GM18499 (cell line): Measurements from ENCODE around the gene CFAP74.

ENCODE experiments used
- ATAC-seq: cut with Tn5 transposase; IDR thresholded peaks from one replicate; pipeline ENCODE4 v1.9.1; 2021; ENCODE audit warnings: moderate number of reproducible peaks; ENCODE audit not compliant: insufficient read depth, unreplicated experiment

CFAP74 gene, protein sequence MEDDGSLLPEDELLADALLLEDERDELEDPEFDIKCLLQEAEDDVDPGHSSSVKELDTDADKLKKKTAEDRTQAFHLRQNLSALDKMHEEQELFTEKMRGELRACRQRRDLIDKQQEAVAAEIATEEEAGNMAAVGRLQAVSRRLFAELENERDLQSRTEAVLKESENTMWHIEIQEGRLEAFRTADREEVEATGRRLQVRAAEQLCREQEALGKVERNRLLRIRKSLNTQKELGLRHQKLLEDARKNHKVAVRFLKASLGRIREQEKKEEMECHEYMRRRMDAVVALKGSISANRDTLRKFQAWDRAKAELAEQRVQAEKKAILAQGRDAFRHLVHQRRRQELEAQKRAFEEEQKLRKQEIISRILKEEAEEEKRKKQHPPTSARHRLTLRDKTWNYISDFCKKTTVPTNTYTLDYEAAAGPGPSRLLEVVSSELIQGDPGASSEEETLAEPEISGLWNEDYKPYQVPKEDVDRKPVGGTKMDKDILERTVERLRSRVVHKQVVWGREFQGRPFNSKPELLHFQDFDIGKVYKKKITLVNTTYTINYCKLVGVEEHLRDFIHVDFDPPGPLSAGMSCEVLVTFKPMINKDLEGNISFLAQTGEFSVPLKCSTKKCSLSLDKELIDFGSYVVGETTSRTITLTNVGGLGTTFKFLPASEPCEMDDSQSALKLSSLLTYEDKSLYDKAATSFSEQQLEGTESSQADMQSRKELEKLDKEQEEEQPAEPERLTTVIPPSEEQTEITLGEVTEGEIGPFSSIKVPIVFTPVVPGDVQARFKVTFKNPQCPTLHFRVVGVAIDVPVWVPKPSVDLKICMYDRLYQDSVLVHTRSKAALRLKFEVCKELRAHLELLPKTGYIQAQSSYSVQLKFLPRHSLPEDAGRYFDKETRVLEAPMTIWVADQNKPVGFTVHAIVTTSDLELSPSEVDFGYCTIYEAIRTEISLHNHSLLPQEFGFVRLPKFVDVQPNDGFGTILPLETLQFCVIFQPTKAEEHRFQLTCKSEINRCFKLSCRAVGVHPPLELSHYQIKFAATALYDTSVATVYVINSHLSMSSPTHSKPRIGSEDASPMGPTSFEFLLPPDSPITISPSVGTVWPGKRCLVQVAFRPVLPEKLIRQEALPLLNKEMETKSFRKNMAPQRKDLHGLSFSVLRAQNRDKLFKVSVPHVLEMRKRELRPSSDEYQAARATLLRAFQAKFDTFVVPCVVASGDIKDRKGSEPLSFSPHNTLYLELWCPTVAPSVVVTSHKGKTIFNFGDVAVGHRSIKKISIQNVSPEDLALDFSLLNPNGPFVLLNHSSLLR (N-terminal part only)

DNA sequence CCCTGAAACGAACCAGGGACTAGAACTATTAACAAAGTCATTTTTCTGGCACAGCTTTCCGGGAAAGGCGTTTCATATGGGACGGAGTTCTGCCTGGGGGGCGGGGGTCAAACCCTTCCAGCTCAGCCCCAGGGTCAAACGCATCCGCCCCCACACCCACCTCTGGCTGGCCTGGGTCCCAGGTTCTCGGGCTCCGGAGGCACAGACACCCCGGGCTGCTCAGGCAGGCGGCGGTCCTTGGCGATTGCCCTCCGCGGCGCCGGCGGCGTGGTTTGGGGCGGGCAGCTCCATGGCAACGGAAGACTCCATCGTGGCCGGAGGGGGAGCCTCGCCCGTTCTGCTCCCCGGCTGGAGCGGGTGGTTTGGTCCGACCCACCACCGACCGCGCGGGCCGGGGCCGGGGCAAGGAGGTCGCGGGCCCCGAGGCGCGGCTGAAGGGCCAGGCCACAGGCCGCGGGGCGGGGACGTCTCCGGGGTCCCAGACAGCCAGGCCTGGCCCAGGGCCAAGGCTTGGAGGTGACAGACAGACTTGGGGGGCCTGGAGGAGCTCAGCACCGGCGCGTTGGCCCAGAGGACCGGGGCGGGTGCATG is at the start of gene CFAP74:
Gene CFAP74, minus strand, starts transcription at position 246 of the 591 bp plus-strand sequence. CDS start 12,830 bp downstream, outside the sequence.
- no peak for ATAC-seq

DNA sequence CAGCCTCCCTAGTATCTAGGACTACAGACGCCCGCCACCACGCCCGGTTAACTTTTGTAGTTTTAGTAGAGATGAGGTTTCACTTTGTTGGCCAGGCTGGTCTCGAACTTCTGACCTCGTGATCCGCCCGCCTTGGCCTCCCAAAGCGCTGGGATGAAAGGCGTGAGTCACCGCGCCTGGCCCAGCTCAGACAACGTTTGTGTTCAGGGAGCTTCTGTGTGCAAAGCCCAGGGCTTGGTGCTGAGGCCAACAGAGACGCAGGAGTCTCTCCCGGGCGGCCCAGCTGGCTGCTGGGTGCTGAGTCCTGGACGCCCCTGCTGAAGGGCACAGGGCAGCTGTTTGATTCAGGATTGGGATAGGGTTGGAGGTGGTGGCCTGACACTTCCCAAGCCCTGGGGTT is 49.6 kb upstream of the CFAP74 start:
- no peak for ATAC-seq

DNA sequence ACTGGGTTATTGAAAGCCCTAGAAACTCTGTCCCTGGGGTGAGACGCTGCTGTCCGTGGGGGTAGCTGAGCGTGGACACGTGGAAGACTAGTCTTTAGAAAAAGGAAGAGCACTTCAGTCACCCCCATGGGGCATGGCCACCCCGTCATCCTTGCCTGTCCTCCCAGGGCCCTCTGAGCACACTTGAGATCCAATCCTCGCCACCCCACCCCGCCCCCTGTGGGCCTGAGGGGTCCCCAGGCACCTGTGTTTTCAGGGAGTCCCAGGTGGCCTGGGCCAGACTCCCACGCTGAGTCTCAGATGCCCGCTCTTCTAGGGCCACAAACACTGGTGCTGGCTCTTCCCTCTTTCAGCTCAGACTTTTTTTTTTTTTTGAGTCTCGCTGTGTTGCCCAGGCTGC is 49.2 kb upstream of the CFAP74 start:
- no peak for ATAC-seq

DNA sequence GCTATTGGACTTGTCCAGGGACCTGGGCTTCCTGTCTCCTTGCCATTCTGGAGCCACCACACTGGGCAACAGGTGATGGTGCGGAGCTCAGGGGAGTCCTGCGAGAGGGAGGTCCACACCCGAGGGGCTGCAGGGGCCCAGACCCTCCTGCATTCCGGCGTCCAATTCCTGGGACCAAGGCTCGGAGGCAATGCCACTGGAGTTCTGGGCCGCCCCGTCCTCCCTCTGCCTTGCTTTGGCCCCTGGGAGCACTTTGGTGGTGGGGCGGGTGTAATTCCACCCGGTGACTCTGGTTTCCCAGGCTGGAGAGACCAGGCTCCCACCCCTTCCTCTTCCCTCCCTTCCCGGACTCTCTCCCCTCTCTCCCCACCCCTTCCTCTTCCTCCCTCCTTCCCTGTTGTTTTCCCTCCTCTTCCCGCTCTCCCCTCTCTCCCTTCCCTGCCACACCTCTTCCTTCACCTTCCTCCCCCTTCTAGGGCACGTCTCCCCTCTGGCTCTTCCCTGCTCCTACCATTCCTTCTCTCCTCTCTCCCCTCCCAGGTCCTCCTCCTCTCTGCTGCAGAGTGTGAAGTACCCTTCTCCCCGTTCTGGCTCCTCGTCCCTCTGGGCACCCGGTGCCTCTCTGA is 48.6 kb upstream of the CFAP74 start:
- ATAC-seq = no peak

DNA sequence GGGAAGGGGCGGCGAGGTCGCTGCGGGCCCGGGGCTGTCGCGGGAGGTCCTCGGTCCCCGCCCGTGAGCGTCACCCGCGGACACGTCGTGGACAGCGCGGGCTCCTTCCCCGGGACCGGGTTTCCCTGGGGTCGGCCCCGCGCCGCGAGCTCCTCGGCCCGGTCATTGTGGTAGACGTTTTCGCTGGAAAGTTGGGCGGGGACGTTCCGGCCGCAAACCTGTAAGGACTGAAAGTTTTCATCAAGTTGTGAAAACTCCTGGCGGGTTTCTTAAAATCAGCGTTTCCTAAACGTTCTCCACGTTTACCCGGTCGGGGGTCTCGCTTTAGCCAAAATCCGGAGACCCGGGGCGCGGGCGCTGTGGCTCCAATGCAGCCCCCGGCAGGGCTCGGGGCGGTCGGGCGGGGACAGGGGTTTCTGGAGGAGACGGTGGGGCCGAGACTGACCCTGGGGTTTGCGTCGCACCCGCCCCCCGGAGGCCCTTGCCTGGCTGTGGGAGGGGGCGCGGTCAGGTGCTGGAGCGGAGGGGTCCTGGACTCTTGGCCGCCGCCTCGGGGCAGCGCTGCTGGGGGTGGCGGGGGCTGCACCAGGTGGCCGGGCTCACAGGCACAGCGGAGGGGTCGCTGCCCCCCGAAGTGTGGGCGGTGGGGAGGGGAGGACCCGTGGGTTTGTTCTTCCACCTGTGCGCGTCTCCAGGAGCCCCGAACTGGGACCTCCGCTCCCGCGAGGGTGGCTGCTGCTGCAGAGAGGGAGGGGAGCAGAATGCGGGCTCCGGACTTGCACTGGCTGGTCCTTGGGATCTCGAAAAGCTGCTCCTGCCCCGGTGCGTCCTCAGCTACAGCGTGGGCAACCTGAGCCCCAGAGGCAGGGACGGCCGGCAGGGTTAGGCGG is 47.5 kb upstream of the CFAP74 start:
- ATAC-seq = no peak

DNA sequence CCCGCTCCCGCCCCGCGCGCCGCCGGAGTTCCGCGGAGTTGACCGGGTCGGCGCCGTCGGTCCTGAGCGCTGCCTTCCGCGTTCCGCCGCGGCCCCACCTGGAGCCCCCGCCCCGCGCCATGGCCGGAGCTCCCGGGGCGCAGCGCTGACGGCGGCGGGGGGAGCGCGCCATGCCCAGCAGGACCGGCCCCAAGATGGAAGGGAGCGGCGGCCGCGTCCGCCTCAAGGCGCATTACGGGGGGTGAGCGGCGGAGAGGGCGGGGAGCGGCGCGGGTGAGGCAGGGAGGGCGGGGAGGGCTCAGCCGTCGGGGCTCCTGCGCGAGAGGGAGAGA is 46.8 kb upstream of the CFAP74 start:
- no peak for ATAC-seq

DNA sequence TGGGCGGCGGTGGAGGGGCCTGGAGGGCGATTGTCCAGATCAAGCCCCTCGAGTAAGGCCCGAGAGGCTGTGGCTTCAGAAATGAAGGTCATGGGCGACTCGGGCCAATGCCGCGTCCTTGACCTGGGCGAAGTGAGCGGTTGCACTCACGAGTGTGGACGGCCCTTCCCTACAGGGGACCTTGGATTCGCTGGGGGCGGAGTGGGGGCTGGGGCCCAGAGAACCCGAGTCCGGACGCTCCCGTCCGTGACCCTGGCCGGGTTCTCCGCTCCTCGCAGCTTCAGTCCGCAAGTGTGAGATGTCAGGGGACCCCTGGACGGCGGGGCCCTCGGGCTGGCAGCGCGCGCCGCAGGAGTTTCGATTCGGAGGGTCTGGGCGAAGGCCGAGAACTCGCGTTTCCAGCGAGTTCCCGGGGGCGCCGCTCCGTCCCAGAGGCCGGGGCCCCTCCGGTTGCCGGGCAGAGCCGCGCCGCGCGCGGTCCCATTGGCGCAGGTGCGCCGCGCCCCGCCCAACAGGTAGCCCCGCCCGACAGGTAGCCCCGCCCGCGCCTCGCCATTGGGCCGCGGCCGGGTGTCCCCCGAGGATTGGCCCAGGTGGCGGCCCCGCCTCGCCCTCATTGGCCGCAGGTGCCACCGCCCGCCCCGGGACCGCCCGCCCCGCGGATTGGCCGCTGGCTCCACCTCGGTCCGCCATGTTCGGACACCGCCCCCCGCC is 46.3 kb upstream of the CFAP74 start, which contains the start of gene PRKCZ:
Gene PRKCZ, plus strand, starts transcription at position 694 of the 714 bp plus-strand sequence. CDS start 220 bp downstream, outside the sequence.
- ATAC-seq = no peak

DNA sequence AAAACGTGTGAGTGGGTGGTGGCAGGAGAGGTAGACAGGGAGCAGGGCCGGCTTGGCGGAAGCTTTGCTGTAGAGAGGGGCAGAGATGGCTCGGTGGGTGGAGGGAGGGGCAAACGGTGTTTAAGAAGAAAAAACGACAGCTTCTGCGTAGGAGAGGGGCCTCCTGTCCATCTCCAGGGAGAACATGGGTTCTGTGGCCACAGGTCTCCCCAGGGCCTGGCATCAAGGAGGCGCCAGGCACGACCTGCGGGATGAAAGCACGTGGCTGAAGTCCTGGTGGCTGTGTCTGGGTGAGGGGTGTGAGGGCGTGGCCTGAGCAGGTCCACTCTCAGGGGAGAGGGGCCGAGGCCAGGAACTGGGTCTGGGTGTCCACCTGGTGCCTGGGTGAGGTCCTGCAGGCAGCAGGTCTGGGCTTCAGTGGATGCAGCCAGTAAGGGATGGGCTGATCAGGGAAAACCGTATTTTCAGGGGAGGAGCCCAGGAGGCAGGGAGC is 45.7 kb upstream of the CFAP74 start:
- no peak for ATAC-seq

DNA sequence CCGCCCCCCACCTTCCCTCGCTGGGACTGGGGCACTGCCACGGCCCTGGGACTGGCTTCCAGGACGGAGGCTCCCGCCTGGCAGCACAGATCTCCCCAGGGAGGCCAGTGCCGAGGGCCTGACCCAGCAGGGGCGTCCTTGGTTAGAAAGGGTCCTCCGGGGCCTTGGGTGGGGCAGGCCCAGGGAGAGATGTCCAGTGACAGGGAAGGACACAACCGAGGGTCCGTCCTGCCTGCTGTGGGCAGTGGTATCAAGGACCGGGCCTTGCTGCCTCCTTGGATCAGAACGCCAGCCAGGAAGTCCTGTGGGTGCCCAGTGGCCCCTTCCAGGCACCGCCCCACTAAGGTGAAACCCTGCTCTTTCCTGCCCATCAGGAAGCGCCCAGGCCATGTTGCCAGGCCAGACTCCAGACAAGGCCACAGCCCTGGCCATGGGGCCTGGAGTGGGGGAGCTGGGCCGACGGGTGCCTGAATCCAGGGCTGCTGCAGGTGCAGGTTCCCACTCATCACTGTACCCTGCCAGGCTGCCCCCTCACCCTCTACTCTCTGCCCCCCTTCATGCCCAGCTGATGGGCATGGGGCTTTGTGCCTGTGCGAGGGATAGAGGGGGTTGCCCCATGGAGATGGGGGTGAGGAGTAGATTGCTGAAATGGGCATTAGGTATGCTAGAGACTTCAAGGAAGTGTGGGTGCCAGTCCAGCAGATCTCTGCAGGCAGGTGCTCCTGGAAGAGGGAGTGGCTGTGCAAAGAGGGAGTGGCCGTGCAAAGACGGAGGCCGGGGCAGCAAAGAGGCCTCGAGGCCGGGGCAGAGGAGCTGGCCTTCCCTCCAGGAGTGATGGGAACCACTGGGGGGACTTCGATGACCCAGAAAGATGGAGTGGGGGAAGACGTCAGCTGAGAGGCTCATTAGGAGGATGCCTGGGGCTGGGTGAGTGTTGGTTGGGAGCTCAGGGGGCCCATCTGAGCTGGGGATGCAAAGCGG is 44.5 kb upstream of the CFAP74 start:
- no peak for ATAC-seq

DNA sequence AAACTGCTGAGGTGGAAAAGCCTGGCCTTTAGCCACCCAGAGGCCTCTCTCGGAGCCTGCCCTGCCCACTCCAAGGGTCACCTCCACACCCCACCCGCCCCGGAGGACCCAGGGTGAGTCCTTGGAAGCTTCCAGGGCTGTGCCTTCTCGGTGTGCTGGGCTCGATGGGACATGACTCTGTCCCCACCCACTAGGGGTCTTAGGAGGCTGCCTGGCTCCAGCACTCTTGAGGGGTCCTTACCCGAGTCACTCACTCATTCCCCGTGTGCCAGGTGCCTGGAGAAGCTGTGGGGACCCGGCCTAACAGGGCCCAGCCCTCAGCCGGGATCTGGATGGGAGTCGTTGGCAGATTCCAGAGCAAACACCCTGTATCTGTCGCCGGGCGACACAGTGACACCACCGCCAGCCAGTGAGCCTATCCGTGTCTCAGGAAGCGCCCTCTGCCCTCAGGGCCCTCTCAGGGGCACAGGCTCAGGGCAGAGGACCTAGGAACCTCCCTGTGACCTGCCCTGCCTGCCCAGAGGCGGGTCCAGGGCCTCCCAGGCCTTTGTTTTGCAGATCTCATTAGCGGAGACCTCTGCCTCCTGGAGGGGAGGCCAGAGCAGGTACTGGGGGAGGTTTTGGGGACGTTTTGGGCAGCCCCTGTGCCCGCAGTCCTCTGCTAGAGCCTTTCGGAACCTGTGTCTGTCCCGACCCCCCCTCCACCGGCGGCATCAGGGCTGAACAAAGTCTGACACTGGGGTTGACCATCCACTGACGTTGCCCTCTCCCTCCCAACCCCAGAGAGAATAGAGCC is 43.6 kb upstream of the CFAP74 start:
- ATAC-seq = no peak

DNA sequence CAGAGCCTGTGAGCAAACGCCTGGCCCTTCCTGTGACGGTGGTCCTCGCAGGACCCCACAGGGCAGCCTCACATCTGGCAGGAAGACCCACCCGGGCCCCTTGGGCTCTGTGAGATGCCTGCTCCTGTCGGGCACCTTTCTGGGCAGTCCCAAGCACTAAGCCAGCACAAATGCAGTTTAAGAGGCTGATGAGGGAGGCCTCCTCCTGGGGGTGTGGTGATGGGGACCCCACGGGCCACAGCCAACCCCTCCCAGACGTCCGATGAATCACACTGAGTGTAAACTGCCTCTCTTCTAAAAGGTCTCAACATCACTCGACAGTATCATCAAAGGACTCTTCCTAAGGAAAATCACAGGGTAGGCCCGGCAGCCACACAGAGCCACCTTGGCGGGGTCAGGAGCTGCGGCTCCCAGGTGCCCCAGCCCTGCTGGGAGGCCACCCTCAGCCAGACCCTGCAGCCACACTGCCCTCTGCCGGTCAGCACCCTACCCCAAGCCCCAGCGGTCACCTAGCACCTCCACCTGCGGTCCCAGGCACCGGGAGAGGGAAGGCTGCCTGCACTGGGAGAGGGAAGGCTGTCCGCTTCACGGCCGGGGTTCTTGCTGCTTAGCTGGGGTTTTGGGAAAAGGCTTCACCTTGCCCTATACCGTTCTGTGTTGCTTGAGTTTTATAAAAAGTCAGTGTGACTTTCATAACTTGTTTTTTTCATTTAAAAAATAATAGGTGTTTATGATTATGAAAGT is 42.8 kb upstream of the CFAP74 start:
- ATAC-seq = no peak

DNA sequence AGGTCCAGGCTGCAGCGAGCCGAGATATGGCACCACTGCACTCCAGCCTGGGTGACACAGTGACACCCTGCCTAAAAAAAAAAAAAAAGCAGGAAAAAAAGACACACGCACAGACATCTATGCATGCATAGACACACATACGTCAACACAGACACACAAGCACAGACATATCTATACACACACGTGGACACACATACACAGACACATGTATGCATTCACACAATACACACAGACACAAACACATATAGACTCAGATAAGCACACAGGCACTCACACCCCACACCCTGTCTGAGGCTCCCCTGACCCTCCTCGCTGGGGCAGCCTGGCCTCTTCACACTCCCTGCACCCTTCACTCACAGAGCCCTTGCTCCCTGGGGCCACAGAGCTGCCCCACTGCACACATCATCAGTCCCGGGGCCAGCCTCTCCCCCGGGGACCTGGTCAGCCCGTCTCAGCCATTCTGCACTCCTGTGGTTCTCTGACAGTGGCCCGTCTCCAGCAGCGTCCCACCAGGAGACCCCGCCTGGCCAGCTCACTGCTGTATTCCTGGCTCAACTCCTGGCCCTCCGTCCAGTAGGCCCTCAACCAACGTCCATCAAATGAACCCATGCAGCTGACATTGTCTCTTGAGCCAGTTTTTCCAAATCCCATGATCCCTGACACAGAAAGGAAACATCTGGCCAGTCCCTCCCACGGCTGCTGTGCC is 42.0 kb upstream of the CFAP74 start:
- no peak for ATAC-seq

DNA sequence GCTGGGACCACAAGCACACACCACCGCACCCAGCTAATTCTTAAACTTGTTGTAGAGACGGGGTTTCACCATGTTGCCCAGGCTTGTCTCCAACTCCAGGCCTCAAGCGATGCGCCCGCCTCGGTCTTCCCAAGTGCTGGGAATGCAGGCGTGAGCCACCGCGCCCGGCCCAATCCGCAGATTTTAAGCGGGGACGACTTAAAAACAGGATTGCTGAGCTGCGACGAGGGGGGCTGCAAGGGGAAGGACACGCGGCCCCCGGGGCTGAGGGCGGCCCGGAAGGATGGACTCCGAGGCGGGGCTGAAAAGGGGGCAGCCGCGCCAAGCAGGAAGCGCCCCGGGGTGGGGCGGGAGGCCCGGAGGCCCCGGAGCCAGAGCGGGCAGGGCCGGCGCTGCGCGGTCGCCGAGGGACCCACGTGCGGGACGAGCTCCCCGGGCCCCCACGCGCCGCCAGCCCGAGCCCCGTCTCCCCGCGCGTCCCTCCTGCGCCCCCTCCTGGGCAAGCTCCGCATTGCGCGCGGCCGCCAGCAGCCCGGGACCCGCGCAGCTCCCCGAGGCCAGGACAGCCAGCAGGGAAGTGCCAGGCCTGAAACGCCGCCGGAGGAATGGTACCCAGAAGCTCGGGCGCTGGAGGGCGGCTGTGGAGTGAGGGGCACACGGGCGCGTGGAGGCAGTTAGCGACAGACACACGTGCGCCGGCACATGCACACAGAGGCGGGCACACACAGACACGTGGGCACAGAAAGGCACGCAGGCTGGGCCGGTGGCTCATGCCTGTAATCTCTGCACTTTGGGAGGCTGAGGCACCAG is 41.1 kb upstream of the CFAP74 start:
- ATAC-seq = no peak

DNA sequence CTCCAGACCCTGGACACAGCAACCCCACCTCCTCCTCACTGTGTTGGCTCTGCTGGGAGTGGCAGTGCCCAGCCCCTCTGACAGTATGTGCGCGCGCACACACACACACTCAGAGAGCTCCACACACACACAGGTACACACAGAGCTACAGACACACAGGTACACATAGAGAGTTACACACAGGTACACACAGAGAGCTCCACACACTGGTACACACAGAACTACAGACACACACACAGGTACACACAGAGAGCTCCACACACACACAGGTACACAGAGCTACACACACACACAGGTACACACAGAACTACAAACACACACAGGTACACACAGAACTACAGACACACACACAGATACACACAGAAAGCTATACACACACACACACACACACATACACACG is 40.3 kb upstream of the CFAP74 start:
- ATAC-seq = no peak
